BJ (cell line): ENCODE data around the gene TOM1L2. TPM values are rescaled to one million over a fixed set of nuclear protein-coding genes. Genes with fewer than 3 reads are reported as not detected.

Experiments used
- CTCF ChIA-PET: fragments of 350-600 bp; formaldehyde crosslinking; extraction: SDS; loops from one replicate; lab custom pipeline; 2021; ENCODE audit warnings: antibody characterized with exemption, inconsistent platforms; lab: Yijun Ruan, JAX
- POLR2A ChIA-PET: fragments of 300-600 bp; sonication (Branson Sonifier 250); formaldehyde crosslinking; extraction: SDS; loops from one replicate; lab custom pipeline; 2021; ENCODE audit warnings: antibody characterized with exemption; lab: Charles Lee
- DNase-seq: peaks from one replicate; pipeline ENCODE4 v3.0.0-alpha.2; 2011; ENCODE audit warnings: low read depth
- H3K27me3 ChIP-seq: 2 replicates; pipeline ENCODE4 v1.6.0; 2011; ENCODE audit warnings: low read length; ENCODE audit not compliant: control insufficient read depth, insufficient read depth
- H3K36me3 ChIP-seq: 2 replicates; pipeline ENCODE4 v1.5.1; 2011; ENCODE audit warnings: low read length; ENCODE audit not compliant: control insufficient read depth, insufficient read depth
- H3K4me3 ChIP-seq: 2 replicates; pipeline ENCODE4 v1.5.1; 2011; ENCODE audit warnings: low read depth, mild to moderate bottlenecking, control low read depth, low read length
- polyA plus RNA-seq: library from polyadenylated mRNA; depleted of rRNA; stranded (reverse); fragments of >200 nt; gene quantifications from 2 replicates; pipeline ENCODE4 v1.2.3, GENCODE V29; 2011
- TF ChIP-seq, protein P1 (sequence below): IDR thresholded peaks from 2 replicates; pipeline ENCODE4 v1.5.1; 2011; ENCODE audit warnings: low read depth, mild to moderate bottlenecking, control low read depth, inconsistent platforms, low read length, moderate library complexity; ENCODE audit not compliant: insufficient read depth

TOM1L2 gene
- polyA plus RNA-seq, 1 experiment, result 39.6 TPM

DNA sequence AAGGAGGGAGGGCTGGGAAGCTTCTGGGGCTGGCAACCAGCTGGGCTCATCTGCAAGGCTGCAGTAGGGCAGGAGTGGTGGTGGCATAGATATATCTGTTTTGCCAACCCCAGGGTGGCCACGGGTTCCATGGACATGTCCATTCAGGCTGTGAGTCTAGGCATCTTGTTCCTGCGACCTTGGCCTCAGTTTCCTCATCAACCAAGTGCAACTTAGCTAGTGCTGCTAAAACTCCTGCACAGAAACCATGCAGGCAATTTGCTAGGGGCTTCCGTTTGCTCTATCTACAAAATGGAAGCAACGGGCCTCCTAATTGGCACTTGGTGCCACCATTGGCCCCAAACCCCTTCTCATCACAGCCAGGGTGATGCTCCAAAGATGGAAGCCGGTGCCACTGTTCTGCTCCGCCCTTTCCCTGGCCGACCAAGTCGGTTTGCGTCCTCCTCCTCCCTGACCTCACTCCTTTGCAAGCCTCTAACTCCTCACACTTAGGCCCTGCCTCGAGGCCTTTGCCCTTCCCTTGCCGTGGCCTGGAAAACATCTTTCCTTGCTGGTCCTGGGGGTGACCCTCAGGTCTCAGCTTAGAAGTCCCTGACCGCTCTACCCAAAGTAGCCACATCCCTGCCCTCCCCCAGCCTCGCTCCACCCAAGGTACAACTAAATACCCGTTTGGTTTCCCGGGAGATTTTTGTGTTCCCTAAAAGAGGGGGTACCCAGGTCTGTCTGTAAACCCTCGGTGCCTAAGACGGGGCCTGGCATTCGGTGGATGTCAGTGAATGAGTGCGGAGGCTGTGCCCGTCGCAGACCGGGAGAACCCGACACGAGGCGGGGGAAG, 136.6 kb downstream of the TOM1L2 start:
- DNase-seq, result no peak

DNA sequence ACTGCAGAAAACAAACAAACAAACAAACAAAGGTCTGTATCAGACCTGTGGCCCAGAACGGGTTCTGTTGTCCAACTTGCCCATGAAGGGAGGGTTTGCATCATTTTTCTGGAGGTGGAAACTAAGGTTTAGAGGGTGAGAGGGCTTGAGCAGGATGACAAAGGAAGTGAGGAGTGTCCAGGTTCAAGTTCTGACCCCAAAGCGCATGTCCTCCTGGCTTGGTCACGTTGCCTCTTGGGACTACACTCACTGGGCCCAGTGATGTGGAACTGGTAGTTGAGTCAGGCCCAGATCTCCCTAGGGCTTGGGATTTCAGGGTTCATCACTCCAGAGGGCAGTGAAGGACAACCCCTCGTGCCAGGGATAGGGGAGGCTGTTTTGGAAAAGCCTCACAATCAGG, 137.2 kb downstream of the TOM1L2 start:
- ChIA-PET POLR2A (no interaction called here), CTCF (interaction anchor here (7.5 kb wide), 1 partner anchor 23 kb away, joined by 35 read pairs; no protein-coding TSS in a partner anchor)
- Histone ChIP-seq H3K4me3 (no peak overlapping the region), H3K27me3 (no peaks in the 10 kb centered on the region), H3K36me3 (peaks cover 3% of the 10 kb centered on the region; the same call in 1 of the 2 replicates)
- TF ChIP-seq, protein P1, sequence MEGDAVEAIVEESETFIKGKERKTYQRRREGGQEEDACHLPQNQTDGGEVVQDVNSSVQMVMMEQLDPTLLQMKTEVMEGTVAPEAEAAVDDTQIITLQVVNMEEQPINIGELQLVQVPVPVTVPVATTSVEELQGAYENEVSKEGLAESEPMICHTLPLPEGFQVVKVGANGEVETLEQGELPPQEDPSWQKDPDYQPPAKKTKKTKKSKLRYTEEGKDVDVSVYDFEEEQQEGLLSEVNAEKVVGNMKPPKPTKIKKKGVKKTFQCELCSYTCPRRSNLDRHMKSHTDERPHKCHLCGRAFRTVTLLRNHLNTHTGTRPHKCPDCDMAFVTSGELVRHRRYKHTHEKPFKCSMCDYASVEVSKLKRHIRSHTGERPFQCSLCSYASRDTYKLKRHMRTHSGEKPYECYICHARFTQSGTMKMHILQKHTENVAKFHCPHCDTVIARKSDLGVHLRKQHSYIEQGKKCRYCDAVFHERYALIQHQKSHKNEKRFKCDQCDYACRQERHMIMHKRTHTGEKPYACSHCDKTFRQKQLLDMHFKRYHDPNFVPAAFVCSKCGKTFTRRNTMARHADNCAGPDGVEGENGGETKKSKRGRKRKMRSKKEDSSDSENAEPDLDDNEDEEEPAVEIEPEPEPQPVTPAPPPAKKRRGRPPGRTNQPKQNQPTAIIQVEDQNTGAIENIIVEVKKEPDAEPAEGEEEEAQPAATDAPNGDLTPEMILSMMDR, result no peak
- no peak for DNase-seq

More for the DNA sequence above, 136.6 kb downstream of the TOM1L2 start:
- peak overlapping the region; percentile 90 for H3K4me3 ChIP-seq
- peaks cover 2% of the 10 kb centered on the region; the same call in 1 of the 2 replicates for H3K36me3 ChIP-seq
- TF ChIP-seq, protein P1, result no peak
- CTCF ChIA-PET, result interaction anchor here (0.8 to 7.5 kb wide), 7 partner anchors 11 to 200 kb away, joined by 3 to 35 read pairs (median 3); no protein-coding TSS in a partner anchor
- POLR2A ChIA-PET, result no interaction called here
- no peaks in the 10 kb centered on the region for H3K27me3 ChIP-seq

DNA sequence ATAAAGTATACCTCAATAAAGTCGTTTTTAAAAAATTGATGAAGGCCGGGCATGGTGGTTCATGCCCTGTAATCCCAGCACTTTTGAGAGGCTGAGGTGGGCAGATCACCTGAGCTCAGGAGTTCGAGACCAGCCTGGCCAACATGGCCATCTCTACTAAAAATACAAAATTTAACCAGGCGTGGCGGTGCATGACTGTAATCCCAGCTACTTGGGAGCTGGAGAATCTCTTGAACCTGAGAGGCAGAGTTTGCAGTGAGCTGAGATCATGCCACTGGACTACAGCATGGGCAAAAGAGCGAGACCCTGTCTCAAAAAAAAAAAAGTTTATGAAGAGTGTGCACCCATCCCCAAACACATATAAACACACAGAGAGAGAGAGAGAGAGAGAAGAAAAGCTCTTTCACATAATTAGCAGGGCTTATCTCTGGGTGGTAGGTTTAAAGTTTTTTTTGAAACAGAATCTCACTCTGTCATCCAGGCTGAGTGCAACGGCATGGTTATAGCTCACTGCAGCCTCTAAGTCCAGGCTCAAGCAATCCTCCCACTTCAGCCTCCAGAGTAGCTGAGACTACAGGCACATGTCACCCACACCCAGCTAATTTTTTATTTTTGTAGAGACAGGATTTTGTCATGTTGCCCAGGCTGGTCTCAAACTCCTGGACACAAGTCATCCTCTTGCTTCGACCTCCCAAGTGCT, 138.4 kb downstream of the TOM1L2 start:
- ChIA-PET CTCF (interaction anchor here (0.8 to 7.5 kb wide), 3 partner anchors 16 to 116 kb away, joined by 3 to 35 read pairs (median 3); no protein-coding TSS in a partner anchor), POLR2A (interaction anchor here (0.6 kb wide), 1 partner anchor 11 kb away, joined by 9 read pairs; no protein-coding TSS in a partner anchor)
- DNase-seq, result no peak
- TF ChIP-seq, protein P1, result no peak
- Histone ChIP-seq H3K4me3 (no peak overlapping the region), H3K27me3 (no peaks in the 10 kb centered on the region), H3K36me3 (peaks cover 3% of the 10 kb centered on the region; the same call in 1 of the 2 replicates)

DNA sequence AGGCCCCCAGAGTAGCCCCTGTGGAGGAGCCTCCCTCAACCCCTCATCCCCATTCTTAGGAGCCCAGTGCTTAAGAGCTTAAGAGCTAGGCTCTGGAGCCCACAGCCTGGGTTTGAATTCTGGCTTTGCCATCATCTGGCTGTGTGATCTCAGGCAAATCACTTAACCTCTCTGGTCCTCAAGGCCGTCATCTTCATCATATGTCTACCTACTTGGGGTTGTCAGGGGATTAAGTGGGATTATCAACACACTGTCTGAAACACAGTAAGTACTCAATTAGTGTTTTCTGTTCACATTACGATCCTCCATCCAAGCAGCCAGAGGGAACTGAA, 140.2 kb downstream of the TOM1L2 start:
- Histone ChIP-seq H3K36me3 (peaks cover 5% of the 10 kb centered on the region), H3K4me3 (no peak overlapping the region), H3K27me3 (no peaks in the 10 kb centered on the region)
- DNase-seq, result no peak
- TF ChIP-seq, protein P1, result no peak
- CTCF ChIA-PET, result interaction anchor here (1.0 to 7.5 kb wide), 2 partner anchors 18 to 20 kb away, joined by 3 to 35 read pairs; no protein-coding TSS in a partner anchor
- POLR2A ChIA-PET, result no interaction called here
